Astrocyte (in vitro differentiated cells and primary cell): ENCODE results near the gene FAM174C. TPM values are rescaled to one million over a fixed set of nuclear protein-coding genes. Genes with fewer than 3 reads are reported as not detected.
A peak's percentile ranks its signal among the peaks of the same experiment; 100 is the strongest.

Experiments used
- DNase-seq: peaks from one replicate; pipeline ENCODE4 v3.0.0-alpha.2; 2010; ENCODE audit warnings: low read depth
- FAIRE-seq: peaks from 2 replicates; lab custom pipeline; 2011; peaks lifted over from hg19 to GRCh38; lab: Jason Lieb, UNC
- H2AFZ ChIP-seq: 2 replicates; pipeline ENCODE4 v1.6.0; 2012; ENCODE audit warnings: low read depth, low read length, inconsistent platforms
- H3K27ac ChIP-seq: 2 replicates; pipeline ENCODE4 v1.5.1; 2011; ENCODE audit warnings: low read depth, low read length, inconsistent platforms
- H3K27me3 ChIP-seq: 2 replicates; pipeline ENCODE4 v1.6.0; 2011; ENCODE audit warnings: low read length, inconsistent platforms; ENCODE audit not compliant: insufficient read depth
- H3K36me3 ChIP-seq: 2 replicates; pipeline ENCODE4 v1.5.1; 2011; ENCODE audit warnings: low read length, inconsistent platforms; ENCODE audit not compliant: insufficient read depth
- H3K4me1 ChIP-seq: 2 replicates; pipeline ENCODE4 v1.5.1; 2011; ENCODE audit warnings: low read length, inconsistent platforms; ENCODE audit not compliant: insufficient read depth
- H3K4me2 ChIP-seq: 2 replicates; pipeline ENCODE4 v1.6.0; 2012; ENCODE audit warnings: low read length, inconsistent platforms
- H3K4me3 ChIP-seq: 2 replicates; pipeline ENCODE4 v1.5.1; 2011; ENCODE audit warnings: low read depth, mild to moderate bottlenecking, low read length, inconsistent platforms; ENCODE audit not compliant: insufficient read depth
- H3K79me2 ChIP-seq: 2 replicates; pipeline ENCODE4 v1.6.0; 2012; ENCODE audit warnings: mild to moderate bottlenecking, low read length, inconsistent platforms; ENCODE audit not compliant: insufficient read depth
- H3K9ac ChIP-seq: 2 replicates; pipeline ENCODE4 v1.6.0; 2012; ENCODE audit warnings: mild to moderate bottlenecking, low read length, inconsistent platforms
- H3K9me3 ChIP-seq: 2 replicates; pipeline ENCODE4 v1.5.1; 2012; ENCODE audit warnings: low read depth, mild to moderate bottlenecking, low read length, inconsistent platforms; ENCODE audit not compliant: insufficient read depth
- H4K20me1 ChIP-seq: 2 replicates; pipeline ENCODE4 v1.6.0; 2012; ENCODE audit warnings: low read length, inconsistent platforms; ENCODE audit not compliant: insufficient read depth
- H3K27ac Mint-ChIP-seq: one replicate; pipeline ENCODE4 v1.8.0; 2021; ENCODE audit warnings: mild to moderate bottlenecking, mixed read lengths; ENCODE audit not compliant: unreplicated experiment
- H3K27me3 Mint-ChIP-seq: one replicate; pipeline ENCODE4 v1.8.0; 2021; ENCODE audit warnings: low read depth, mixed read lengths; ENCODE audit not compliant: unreplicated experiment
- H3K36me3 Mint-ChIP-seq: one replicate; pipeline ENCODE4 v1.8.0; 2021; ENCODE audit warnings: low read depth, mixed read lengths; ENCODE audit not compliant: unreplicated experiment
- H3K4me1 Mint-ChIP-seq: one replicate; pipeline ENCODE4 v1.8.0; 2021; ENCODE audit warnings: low read depth, mixed read lengths; ENCODE audit not compliant: unreplicated experiment
- H3K4me3 Mint-ChIP-seq: one replicate; pipeline ENCODE4 v1.8.0; 2021; ENCODE audit warnings: mild to moderate bottlenecking, moderate library complexity, mixed read lengths; ENCODE audit not compliant: unreplicated experiment
- H3K9me3 Mint-ChIP-seq: one replicate; pipeline ENCODE4 v1.8.0; 2021; ENCODE audit warnings: mild to moderate bottlenecking, mixed read lengths; ENCODE audit not compliant: unreplicated experiment
- CTCF ChIP-seq: IDR thresholded peaks from 2 replicates; pipeline ENCODE4 v1.5.1; 2011; ENCODE audit warnings: low read depth, mild to moderate bottlenecking, inconsistent platforms, low read length, moderate library complexity; ENCODE audit not compliant: insufficient read depth
- EZH2 ChIP-seq: IDR thresholded peaks from 2 replicates; pipeline ENCODE4 v1.6.1; 2012; ENCODE audit warnings: mild to moderate bottlenecking, low read length, inconsistent platforms; ENCODE audit not compliant: insufficient read depth
- total RNA-seq: library from RNA; stranded (reverse); gene quantifications from 2 replicates; pipeline ENCODE4 v1.2.1, GENCODE V29; 2021

The FAM174C gene
- total RNA-seq, 1 donor from 2014 or later: 50.5 TPM

- Histone ChIP-seq H3K79me2 (peaks cover 33% of the 10 kb centered on the region), H3K4me1 (peaks cover 70% of the 10 kb centered on the region), H3K36me3 (peaks cover 11% of the 10 kb centered on the region), H3K27me3 (no peaks in the 10 kb centered on the region), H4K20me1 (peaks cover 35% of the 10 kb centered on the region), H3K4me2 (peak overlapping the region; percentile 93), H3K9ac (peak overlapping the region; percentile 75), H3K27ac (no peak overlapping the region), H3K9me3 (no peaks in the 10 kb centered on the region), H3K4me3 (peak overlapping the region; percentile 53), H2AFZ (no peak overlapping the region)
- TF ChIP-seq CTCF (no peak), EZH2 (no peak)
- peaks cover 28% of the 10 kb centered on the region for H3K4me1 Mint-ChIP-seq
- no peaks in the 10 kb centered on the region for H3K9me3 Mint-ChIP-seq
- peaks cover 9% of the 10 kb centered on the region for H3K36me3 Mint-ChIP-seq
- H3K27me3 Mint-ChIP-seq: no peaks in the 10 kb centered on the region
- peak overlapping the region; percentile 58 for H3K27ac Mint-ChIP-seq
- peak overlapping the region; percentile 75 for H3K4me3 Mint-ChIP-seq
- DNase-seq: no peak
- no peak for FAIRE-seq
These were observed 7.7 kb upstream of the FAM174C start for GRCh38 chr19:1267477-1268225.

- Histone ChIP-seq H3K79me2 (peaks cover 41% of the 10 kb centered on the region), H3K27me3 (no peaks in the 10 kb centered on the region), H4K20me1 (peaks cover 43% of the 10 kb centered on the region), H3K4me3 (no peak overlapping the region), H3K4me2 (peak overlapping the region; percentile 93), H3K36me3 (peaks cover 15% of the 10 kb centered on the region), H3K9ac (peak overlapping the region; percentile 75), H2AFZ (no peak overlapping the region), H3K4me1 (peaks cover 70% of the 10 kb centered on the region), H3K27ac (peak overlapping the region; percentile 59), H3K9me3 (no peaks in the 10 kb centered on the region)
- Mint-ChIP-seq H3K36me3 (peaks cover 14% of the 10 kb centered on the region), H3K27ac (peak overlapping the region; percentile 36), H3K4me1 (peaks cover 28% of the 10 kb centered on the region), H3K4me3 (peak overlapping the region; percentile 73), H3K9me3 (no peaks in the 10 kb centered on the region), H3K27me3 (no peaks in the 10 kb centered on the region)
- no peak for DNase-seq
- no peak for TF ChIP-seq CTCF
- no peak for TF ChIP-seq EZH2
- FAIRE-seq: no peak
These were observed 6.9 kb upstream of the FAM174C start for GRCh38 chr19:1268226-1269064.
